HG03103 (cell line): ENCODE measurements around the gene ADIPOQ.
"Not testable (repeated sequence)": the region's sequence is repeated elsewhere in the genome, so short reads cannot be mapped to it uniquely, and the experiment has no call there.

ENCODE experiments used
- ATAC-seq: cut with Tn5 transposase; IDR thresholded peaks from one replicate; pipeline ENCODE4 v1.9.1; 2021; ENCODE audit warnings: low read depth; ENCODE audit not compliant: unreplicated experiment

Gene ADIPOQ

GRCh38 chr3:186842426-186843038 is at the start of gene ADIPOQ:
Gene ADIPOQ, plus strand, starts transcription at chr3:186842710. Its CDS starts 10,349 bp downstream, at chr3:186853059.
- no peak for ATAC-seq

GRCh38 chr3:186798239-186798874 is 44.2 kb upstream of the ADIPOQ start:
- ATAC-seq = no peak

GRCh38 chr3:186800285-186800684 is 42.2 kb upstream of the ADIPOQ start:
- no peak for ATAC-seq

GRCh38 chr3:186802701-186803100 is 39.8 kb upstream of the ADIPOQ start:
- no peak for ATAC-seq

- ATAC-seq = not testable (repeated sequence)
Measured at GRCh38 chr3:186803447-186803846, 39.1 kb upstream of the ADIPOQ start.

- peak; percentile 92 for ATAC-seq
Measured at GRCh38 chr3:186806089-186807055, 36.1 kb upstream of the ADIPOQ start, which contains the start of gene RFC4. Gene RFC4, minus strand, starts transcription at chr3:186806482. Its CDS starts 1,769 bp downstream, at chr3:186804713.

GRCh38 chr3:186807231-186807630 is 35.3 kb upstream of the ADIPOQ start:
- no peak for ATAC-seq

GRCh38 chr3:186810336-186810996 is 32.0 kb upstream of the ADIPOQ start:
- ATAC-seq = no peak

- ATAC-seq = not testable (repeated sequence)
Measured at GRCh38 chr3:186811313-186811712, 31.2 kb upstream of the ADIPOQ start.

- no peak for ATAC-seq
Measured at GRCh38 chr3:186814100-186814499, 28.4 kb upstream of the ADIPOQ start.

GRCh38 chr3:186815435-186815834 is 27.1 kb upstream of the ADIPOQ start:
- no peak for ATAC-seq

- no peak for ATAC-seq
Measured at GRCh38 chr3:186818516-186818915, 24.0 kb upstream of the ADIPOQ start.

GRCh38 chr3:186818956-186819355 is 23.6 kb upstream of the ADIPOQ start:
- no peak for ATAC-seq

- no peak for ATAC-seq
Measured at GRCh38 chr3:186821429-186822387, 20.8 kb upstream of the ADIPOQ start.

GRCh38 chr3:186822388-186822759 is 20.1 kb upstream of the ADIPOQ start:
- ATAC-seq = not testable (repeated sequence)

- no peak for ATAC-seq
Measured at GRCh38 chr3:186823386-186823785, 19.1 kb upstream of the ADIPOQ start.

- no peak for ATAC-seq
Measured at GRCh38 chr3:186824430-186825139, 17.9 kb upstream of the ADIPOQ start.

GRCh38 chr3:186825294-186825821 is 17.2 kb upstream of the ADIPOQ start:
- ATAC-seq = no peak
